PC-3 (cell line): ENCODE measurements around the gene KDM5B. TPM values are rescaled to one million over a fixed set of nuclear protein-coding genes. Genes with fewer than 3 reads are reported as not detected.

Experiments used
- ATAC-seq: fragments of 200-7000 bp; cut with Tn5 transposase; 2 replicates; pipeline ENCODE4 v1.9.1; 2020; ENCODE audit warnings: mild to moderate bottlenecking, moderate library complexity
- BruUV-seq: library from RNA; stranded (reverse); fragments of 400-500 nt; replicated peaks from 2 replicates; lab custom pipeline; 2021; lab: Mats Ljungman, UMichigan
- CTCF ChIA-PET: fragments of 300-600 bp; sonication (Branson Sonifier 250); formaldehyde crosslinking; loops from one replicate; lab custom pipeline; 2022; ENCODE audit warnings: antibody characterized with exemption; lab: Charles Lee
- POLR2A ChIA-PET: fragments of 300-600 bp; sonication (Branson Sonifier 250); formaldehyde crosslinking; loops from one replicate; lab custom pipeline; 2022; ENCODE audit warnings: antibody characterized with exemption; ENCODE audit not compliant: unreplicated experiment; lab: Charles Lee
- DNase-seq: peaks from one replicate; pipeline ENCODE4 v3.0.0-alpha.2; 2015
- H2AFZ ChIP-seq: fragments of 300-600 bp; sonication (generic); 2 replicates; pipeline ENCODE4 v1.6.0; 2016; ENCODE audit warnings: antibody characterized with exemption, low read length
- H3F3A ChIP-seq: fragments of 300-600 bp; sonication (generic); one replicate; pipeline ENCODE4 v1.6.0; 2017; ENCODE audit warnings: antibody characterized with exemption, low read length, control low read depth, mild to moderate bottlenecking; ENCODE audit not compliant: unreplicated experiment
- H3K27ac ChIP-seq: fragments of 300-600 bp; sonication (generic); 2 replicates; pipeline ENCODE4 v1.5.1; 2016; ENCODE audit warnings: mild to moderate bottlenecking, low read length
- H3K27me3 ChIP-seq: fragments of 300-600 bp; sonication (generic); 2 replicates; pipeline ENCODE4 v1.6.1; 2016; ENCODE audit warnings: low read length, mixed read lengths
- H3K36me3 ChIP-seq: fragments of 300-600 bp; sonication (generic); 2 replicates; pipeline ENCODE4 v1.6.1; 2016; ENCODE audit warnings: low read depth, mixed run types, low read length, mixed read lengths
- H3K4me1 ChIP-seq: fragments of 300-600 bp; sonication (generic); 2 replicates; pipeline ENCODE4 v1.5.1; 2016; ENCODE audit warnings: low read length; ENCODE audit not compliant: insufficient read depth
- H3K4me2 ChIP-seq: fragments of 300-600 bp; sonication (generic); 2 replicates; pipeline ENCODE4 v1.6.0; 2016; ENCODE audit warnings: low read length
- H3K4me3 ChIP-seq: fragments of 300-600 bp; sonication (generic); 2 replicates; pipeline ENCODE4 v1.5.1; 2016; ENCODE audit warnings: mild to moderate bottlenecking, low read length, mixed read lengths
- H3K79me2 ChIP-seq: fragments of 300-600 bp; sonication (generic); 2 replicates; pipeline ENCODE4 v1.6.1; 2017; ENCODE audit warnings: low read length, mixed read lengths
- H3K9ac ChIP-seq: fragments of 300-600 bp; sonication (generic); 2 replicates; pipeline ENCODE4 v1.6.0; 2016; ENCODE audit warnings: mild to moderate bottlenecking, low read length
- H3K9me2 ChIP-seq: fragments of 300-600 bp; sonication (generic); replicated peaks from 2 replicates; pipeline ENCODE4 v1.6.1; 2016; ENCODE audit warnings: mixed run types, low read length, mixed read lengths
- H3K9me3 ChIP-seq: fragments of 300-600 bp; sonication (generic); 2 replicates; pipeline ENCODE4 v1.6.1; 2016; ENCODE audit warnings: low read length, mixed read lengths
- H4K20me1 ChIP-seq: fragments of 300-600 bp; sonication (generic); 2 replicates; pipeline ENCODE4 v1.6.1; 2016; ENCODE audit warnings: low read length, mixed read lengths
- CTCF ChIP-seq: fragments of 300-600 bp; sonication (generic); conservative IDR thresholded peaks from 2 replicates; pipeline ENCODE4 v1.5.1; 2017; ENCODE audit warnings: antibody characterized with exemption, low read depth, mild to moderate bottlenecking, low read length
- EZH2 ChIP-seq: fragments of 300-600 bp; sonication (generic); IDR thresholded peaks from one replicate; pipeline ENCODE4 v1.6.1; 2017; ENCODE audit warnings: antibody characterized with exemption, mild to moderate bottlenecking, low read length; ENCODE audit not compliant: unreplicated experiment
- EZH2phosphoT487 ChIP-seq: fragments of 300-600 bp; sonication (generic); IDR thresholded peaks from 2 replicates; pipeline ENCODE4 v1.6.1; 2018; ENCODE audit warnings: mild to moderate bottlenecking, antibody characterized with exemption, low read length, borderline replicate concordance
- intact Hi-C: fragments of 100-400 bp; cut with micrococcal nuclease; formaldehyde crosslinking; loops from 2 replicates; pipeline ENCODE4 v1.9.0; 2023
- total RNA-seq: library from RNA; depleted of rRNA; stranded (reverse); fragments of >200 nt; gene quantifications from 2 replicates; pipeline ENCODE4 v1.2.3, GENCODE V29; 2014

Gene KDM5B
- total RNA-seq, 1 experiment from 2014 or later: 41.4 TPM

DNA sequence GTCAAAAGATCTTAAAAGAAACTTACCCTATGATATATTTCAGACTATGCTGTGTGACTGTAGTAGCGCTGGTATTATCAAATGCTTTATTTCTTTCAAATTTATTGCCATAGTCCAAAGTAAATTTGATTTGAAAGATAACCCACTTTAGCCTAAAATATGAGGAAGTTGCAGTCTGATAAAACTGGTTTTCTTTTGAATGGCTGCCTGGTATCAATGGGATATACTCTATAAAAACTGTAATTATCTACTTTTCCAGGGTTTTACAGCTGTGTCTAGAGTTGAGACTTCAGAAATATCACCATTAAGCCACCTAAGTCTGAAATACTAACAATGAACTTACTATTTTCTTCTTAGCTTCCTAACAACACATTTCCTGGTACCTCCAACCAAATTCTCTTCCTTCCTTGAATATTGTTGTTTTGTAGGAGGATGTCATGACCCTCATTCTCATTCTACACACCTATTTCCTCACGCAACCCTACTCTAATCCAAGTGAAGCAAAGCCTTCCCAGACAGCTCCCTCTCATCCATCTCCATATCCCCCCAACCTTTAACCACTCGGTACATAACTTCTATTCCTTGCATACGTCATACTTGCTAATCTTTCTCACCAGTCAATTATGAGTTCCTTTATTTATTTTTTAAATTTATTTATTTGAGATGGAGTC, 17.0 kb downstream of the KDM5B start:
- no peaks in the 10 kb centered on the region for H3F3A ChIP-seq
- H2AFZ ChIP-seq: no peak overlapping the region
- H3K4me2 ChIP-seq: no peak overlapping the region
- H3K27ac ChIP-seq: no peak overlapping the region
- peaks cover 13% of the 10 kb centered on the region for H4K20me1 ChIP-seq
- H3K9me2 ChIP-seq: no peaks in the 10 kb centered on the region
- ChIA-PET POLR2A (no interaction called here), CTCF (no interaction called here)
- H3K9me3 ChIP-seq: no peaks in the 10 kb centered on the region
- no peaks in the 10 kb centered on the region for H3K4me1 ChIP-seq
- no peaks in the 10 kb centered on the region for H3K36me3 ChIP-seq
- intact Hi-C loops: no loop called here
- no peak for ATAC-seq
- peaks cover 86% of the 10 kb centered on the region for H3K79me2 ChIP-seq
- H3K4me3 ChIP-seq: no peak overlapping the region
- DNase-seq: no peak
- BruUV-seq: no TSS peak
- TF ChIP-seq CTCF (no peak), EZH2phosphoT487 (no peak), EZH2 (no peak)
- H3K27me3 ChIP-seq: no peaks in the 10 kb centered on the region
- no peak overlapping the region for H3K9ac ChIP-seq

DNA sequence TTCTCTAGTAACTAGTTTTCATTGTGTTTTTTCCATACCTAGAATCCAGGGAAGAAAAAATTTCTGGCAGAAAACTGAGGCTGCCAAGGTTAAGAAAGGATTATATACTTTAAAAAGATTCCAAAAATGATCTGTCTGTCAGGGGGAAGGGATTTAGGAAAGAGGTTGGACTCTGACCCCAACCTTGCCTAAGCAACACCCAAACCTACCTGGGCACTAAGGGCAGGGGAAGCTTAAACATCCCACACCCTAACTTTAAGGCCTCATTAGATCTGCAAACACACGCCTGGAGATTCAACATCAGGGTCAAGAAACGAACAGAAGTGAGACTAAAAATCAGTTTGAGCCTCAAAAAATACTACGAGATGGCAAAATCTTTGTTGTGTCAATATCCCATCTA, 19.4 kb downstream of the KDM5B start:
- Histone ChIP-seq H3K36me3 (no peaks in the 10 kb centered on the region), H3K9me3 (no peaks in the 10 kb centered on the region), H3K27me3 (no peaks in the 10 kb centered on the region), H3K27ac (no peak overlapping the region), H3K9me2 (no peaks in the 10 kb centered on the region), H3K4me3 (no peak overlapping the region), H3K4me2 (no peak overlapping the region), H3K79me2 (peaks cover 85% of the 10 kb centered on the region), H3K9ac (no peak overlapping the region), H3K4me1 (no peaks in the 10 kb centered on the region), H4K20me1 (peaks cover 11% of the 10 kb centered on the region; the same call in 1 of the 2 replicates), H3F3A (no peaks in the 10 kb centered on the region), H2AFZ (no peak overlapping the region)
- intact Hi-C loops: no loop called here
- BruUV-seq: no TSS peak
- TF ChIP-seq CTCF (no peak), EZH2phosphoT487 (no peak), EZH2 (no peak)
- DNase-seq (no peak), ATAC-seq (no peak)
- CTCF ChIA-PET: no interaction called here
- POLR2A ChIA-PET: no interaction called here

GRCh38 chr1:202786804-202787203, 21.4 kb downstream of the KDM5B start:
- no peak for TF ChIP-seq EZH2phosphoT487
- TF ChIP-seq CTCF: no peak
- no peak for TF ChIP-seq EZH2
- intact Hi-C loops: no loop called here
- no peaks in the 10 kb centered on the region for H3K36me3 ChIP-seq
- DNase-seq (no peak), ATAC-seq (no peak)
- ChIA-PET POLR2A (no interaction called here), CTCF (no interaction called here)
- no peak overlapping the region for H2AFZ ChIP-seq
- H3K27ac ChIP-seq: no peak overlapping the region
- no peak overlapping the region for H3K9ac ChIP-seq
- H3K4me1 ChIP-seq: no peaks in the 10 kb centered on the region
- H3K27me3 ChIP-seq: no peaks in the 10 kb centered on the region
- no peak overlapping the region for H3K4me3 ChIP-seq
- no peaks in the 10 kb centered on the region for H3K9me3 ChIP-seq
- no TSS peak for BruUV-seq
- peaks cover 18% of the 10 kb centered on the region; the same call in 1 of the 2 replicates for H4K20me1 ChIP-seq
- no peaks in the 10 kb centered on the region for H3K9me2 ChIP-seq
- H3K79me2 ChIP-seq: peaks cover 80% of the 10 kb centered on the region
- H3F3A ChIP-seq: no peaks in the 10 kb centered on the region
- no peak overlapping the region for H3K4me2 ChIP-seq
